Inferior parietal cortex (tissue), 1 donor: ENCODE results near the gene HOXD9.
A peak's percentile ranks its signal among the peaks of the same experiment; 100 is the strongest.

Experiments used
- DNase-seq: peaks from one replicate; pipeline ENCODE4 v3.0.0-alpha.2; 2016; ENCODE audit errors: extremely low spot score

HOXD9 gene

GRCh38 chr2:176085861-176086771 is 36.4 kb upstream of the HOXD9 start:
- DNase-seq, result peak; percentile 50

GRCh38 chr2:176087330-176088047 is 35.0 kb upstream of the HOXD9 start:
- no peak for DNase-seq

- DNase-seq, result no peak
Measured at GRCh38 chr2:176088048-176088936, 34.2 kb upstream of the HOXD9 start.

GRCh38 chr2:176088937-176089842 is 33.3 kb upstream of the HOXD9 start:
- no peak for DNase-seq

- DNase-seq, result no peak
Measured at GRCh38 chr2:176089843-176090395, 32.6 kb upstream of the HOXD9 start.

- DNase-seq, result no peak
Measured at GRCh38 chr2:176090862-176091261, 31.7 kb upstream of the HOXD9 start.

- DNase-seq, result no peak
Measured at GRCh38 chr2:176091329-176092258, 30.9 kb upstream of the HOXD9 start.

GRCh38 chr2:176092270-176093144 is 30.0 kb upstream of the HOXD9 start, which contains the start of gene HOXD13:
Gene HOXD13, plus strand, starts transcription at chr2:176092721. Its CDS starts 170 bp downstream, at chr2:176092891.
- DNase-seq, result no peak

- DNase-seq, result no peak
Measured at GRCh38 chr2:176093145-176093897, 29.2 kb upstream of the HOXD9 start.

GRCh38 chr2:176093898-176094249 is 28.6 kb upstream of the HOXD9 start:
- DNase-seq, result no peak

- DNase-seq, result no peak
Measured at GRCh38 chr2:176094349-176094748, 28.2 kb upstream of the HOXD9 start.

- DNase-seq, result no peak
Measured at GRCh38 chr2:176095421-176095820, 27.1 kb upstream of the HOXD9 start.

- no peak for DNase-seq
Measured at GRCh38 chr2:176096243-176096985, 26.1 kb upstream of the HOXD9 start.

- DNase-seq, result peak; percentile 47
Measured at GRCh38 chr2:176096986-176097819, 25.3 kb upstream of the HOXD9 start.

- no peak for DNase-seq
Measured at GRCh38 chr2:176097820-176098365, 24.6 kb upstream of the HOXD9 start.
